Measurements from ENCODE around the gene MCTS1.
"Not testable (repeated sequence)": the region's sequence is repeated elsewhere in the genome, so short reads cannot be mapped to it uniquely, and the experiment has no call there.

Gene MCTS1

GRCh38 chrX:120585702-120586101 is 18.2 kb upstream of the MCTS1 start:
- no peaks in the 10 kb centered on the region for H3K36me3 Mint-ChIP-seq
- no peaks in the 10 kb centered on the region for H3K9me3 Mint-ChIP-seq (ENCODE audit: low read depth)
- no peak overlapping the region for H3K27ac Mint-ChIP-seq
- H3K4me1 Mint-ChIP-seq (ENCODE audit: low read depth) = peaks cover 2% of the 10 kb centered on the region
- peaks cover 4% of the 10 kb centered on the region for H3K27me3 Mint-ChIP-seq
- H3K4me3 Mint-ChIP-seq = no peak overlapping the region

- H3K9me3 Mint-ChIP-seq (ENCODE audit: low read depth) = no peaks in the 10 kb centered on the region
- peak overlapping the region; percentile 98 for H3K27ac Mint-ChIP-seq
- no peaks in the 10 kb centered on the region for H3K36me3 Mint-ChIP-seq
- H3K27me3 Mint-ChIP-seq = no peaks in the 10 kb centered on the region
- H3K4me3 Mint-ChIP-seq = peak overlapping the region; percentile 98
- peaks cover 9% of the 10 kb centered on the region for H3K4me1 Mint-ChIP-seq (ENCODE audit: low read depth)
These were observed 471 bp downstream of the MCTS1 start for GRCh38 chrX:120604361-120604782.

GRCh38 chrX:120612086-120612485 is 8.2 kb downstream of the MCTS1 start:
- no peaks in the 10 kb centered on the region for H3K9me3 Mint-ChIP-seq (ENCODE audit: low read depth)
- no peak overlapping the region for H3K27ac Mint-ChIP-seq
- H3K36me3 Mint-ChIP-seq = peaks cover 3% of the 10 kb centered on the region
- no peak overlapping the region for H3K4me3 Mint-ChIP-seq
- H3K27me3 Mint-ChIP-seq = no peaks in the 10 kb centered on the region
- H3K4me1 Mint-ChIP-seq (ENCODE audit: low read depth) = no peaks in the 10 kb centered on the region

- Mint-ChIP-seq H3K4me1 (ENCODE audit: low read depth) (peaks cover 1% of the 10 kb centered on the region), H3K27ac (no peak overlapping the region), H3K4me3 (no peak overlapping the region), H3K9me3 (ENCODE audit: low read depth) (no peaks in the 10 kb centered on the region), H3K36me3 (peaks cover 5% of the 10 kb centered on the region), H3K27me3 (no peaks in the 10 kb centered on the region)
These were observed 10.9 kb downstream of the MCTS1 start for GRCh38 chrX:120614816-120615215.

GRCh38 chrX:120617996-120618630 is 14.2 kb downstream of the MCTS1 start:
- H3K36me3 Mint-ChIP-seq = peaks cover 5% of the 10 kb centered on the region
- H3K9me3 Mint-ChIP-seq (ENCODE audit: low read depth) = no peaks in the 10 kb centered on the region
- no peak overlapping the region for H3K27ac Mint-ChIP-seq
- H3K4me3 Mint-ChIP-seq = no peak overlapping the region
- H3K27me3 Mint-ChIP-seq = no peaks in the 10 kb centered on the region
- H3K4me1 Mint-ChIP-seq (ENCODE audit: low read depth) = peaks cover 1% of the 10 kb centered on the region

- Mint-ChIP-seq H3K27ac (no peak overlapping the region), H3K4me1 (ENCODE audit: low read depth) (peaks cover 19% of the 10 kb centered on the region), H3K36me3 (no peaks in the 10 kb centered on the region), H3K4me3 (no peak overlapping the region), H3K9me3 (ENCODE audit: low read depth) (no peaks in the 10 kb centered on the region), H3K27me3 (no peaks in the 10 kb centered on the region)
These were observed 21.5 kb downstream of the MCTS1 start for GRCh38 chrX:120625371-120625770.

GRCh38 chrX:120629667-120630537 is 26.0 kb downstream of the MCTS1 start, which contains the start of gene C1GALT1C1:
Gene C1GALT1C1 (minus strand): TSS chrX:120630054. CDS start chrX:120627166, 2,888 bp downstream.
- peak within 1 kb of the TSS; percentile 96 for H3K4me3 Mint-ChIP-seq

GRCh38 chrX:120638619-120639018 is 34.7 kb downstream of the MCTS1 start:
- Mint-ChIP-seq H3K27me3 (no peaks in the 10 kb centered on the region), H3K4me3 (no peak overlapping the region), H3K36me3 (no peaks in the 10 kb centered on the region), H3K4me1 (ENCODE audit: low read depth) (no peaks in the 10 kb centered on the region), H3K9me3 (ENCODE audit: low read depth) (no peaks in the 10 kb centered on the region), H3K27ac (no peak overlapping the region)

More at GRCh38 chrX:120629667-120630537, 26.0 kb downstream of the MCTS1 start, which contains the start of gene C1GALT1C1:
- Mint-ChIP-seq H3K36me3 (no peaks in the 10 kb centered on the region), H3K9me3 (ENCODE audit: low read depth) (no peaks in the 10 kb centered on the region), H3K27ac (peak within 1 kb of the TSS; percentile 98), H3K4me1 (ENCODE audit: low read depth) (peaks cover 21% of the 10 kb centered on the region), H3K27me3 (no peaks in the 10 kb centered on the region)

GRCh38 chrX:120642871-120643270 is 39.0 kb downstream of the MCTS1 start:
- Mint-ChIP-seq H3K4me1 (ENCODE audit: low read depth) (no peaks in the 10 kb centered on the region), H3K4me3 (no peak overlapping the region), H3K36me3 (no peaks in the 10 kb centered on the region), H3K27me3 (no peaks in the 10 kb centered on the region), H3K27ac (no peak overlapping the region), H3K9me3 (ENCODE audit: low read depth) (no peaks in the 10 kb centered on the region)

GRCh38 chrX:120647127-120647526 is 43.2 kb downstream of the MCTS1 start:
- peaks cover 4% of the 10 kb centered on the region for H3K4me1 Mint-ChIP-seq (ENCODE audit: low read depth)
- no peaks in the 10 kb centered on the region for H3K36me3 Mint-ChIP-seq
- H3K27ac Mint-ChIP-seq = no peak overlapping the region
- no peaks in the 10 kb centered on the region for H3K9me3 Mint-ChIP-seq (ENCODE audit: low read depth)
- H3K27me3 Mint-ChIP-seq = no peaks in the 10 kb centered on the region
- H3K4me3 Mint-ChIP-seq = no peak overlapping the region

- not testable (repeated sequence) for H3K4me1 Mint-ChIP-seq (ENCODE audit: low read depth)
These were observed 48.4 kb downstream of the MCTS1 start for GRCh38 chrX:120652256-120652655.

GRCh38 chrX:120653000-120653399 is 49.1 kb downstream of the MCTS1 start:
- H3K27ac Mint-ChIP-seq = no peak overlapping the region
- H3K9me3 Mint-ChIP-seq (ENCODE audit: low read depth) = no peaks in the 10 kb centered on the region
- H3K27me3 Mint-ChIP-seq = no peaks in the 10 kb centered on the region
- H3K4me3 Mint-ChIP-seq = no peak overlapping the region
- peaks cover 4% of the 10 kb centered on the region for H3K4me1 Mint-ChIP-seq (ENCODE audit: low read depth)
- no peaks in the 10 kb centered on the region for H3K36me3 Mint-ChIP-seq

More at GRCh38 chrX:120652256-120652655, 48.4 kb downstream of the MCTS1 start:
- not testable (repeated sequence) for H3K4me3 Mint-ChIP-seq; H3K36me3 Mint-ChIP-seq; H3K9me3 Mint-ChIP-seq (ENCODE audit: low read depth); H3K27ac Mint-ChIP-seq; H3K27me3 Mint-ChIP-seq

- Mint-ChIP-seq H3K27ac (no peak overlapping the region), H3K4me3 (no peak overlapping the region), H3K4me1 (ENCODE audit: low read depth) (no peaks in the 10 kb centered on the region), H3K36me3 (no peaks in the 10 kb centered on the region), H3K27me3 (no peaks in the 10 kb centered on the region), H3K9me3 (ENCODE audit: low read depth) (no peaks in the 10 kb centered on the region)
These were observed 56.7 kb downstream of the MCTS1 start for GRCh38 chrX:120660637-120661036.
